ENCODE results near the gene POFUT1. TPM values are rescaled to one million over a fixed set of nuclear protein-coding genes. Genes with fewer than 3 reads are reported as not detected.

Gene POFUT1
- total and polyA plus RNA-seq, 2 of the 8 experiments (the other 6 are each of a cell fraction or from before 2014, with no cell fraction given) = 19.4 to 24.4 TPM

- TF ChIP-seq PHF8 (conservative IDR thresholded peaks at IDR 0.05; ENCODE audit: low read depth, low read length) (no peak), E2F6 (IDR thresholded peaks at IDR 0.05) (no peak)
These were observed 947 bp downstream of the POFUT1 start (continued) for GRCh38 chr20:32208499-32209154.
